ENCODE data around the gene SHOC1.

SHOC1 gene

DNA sequence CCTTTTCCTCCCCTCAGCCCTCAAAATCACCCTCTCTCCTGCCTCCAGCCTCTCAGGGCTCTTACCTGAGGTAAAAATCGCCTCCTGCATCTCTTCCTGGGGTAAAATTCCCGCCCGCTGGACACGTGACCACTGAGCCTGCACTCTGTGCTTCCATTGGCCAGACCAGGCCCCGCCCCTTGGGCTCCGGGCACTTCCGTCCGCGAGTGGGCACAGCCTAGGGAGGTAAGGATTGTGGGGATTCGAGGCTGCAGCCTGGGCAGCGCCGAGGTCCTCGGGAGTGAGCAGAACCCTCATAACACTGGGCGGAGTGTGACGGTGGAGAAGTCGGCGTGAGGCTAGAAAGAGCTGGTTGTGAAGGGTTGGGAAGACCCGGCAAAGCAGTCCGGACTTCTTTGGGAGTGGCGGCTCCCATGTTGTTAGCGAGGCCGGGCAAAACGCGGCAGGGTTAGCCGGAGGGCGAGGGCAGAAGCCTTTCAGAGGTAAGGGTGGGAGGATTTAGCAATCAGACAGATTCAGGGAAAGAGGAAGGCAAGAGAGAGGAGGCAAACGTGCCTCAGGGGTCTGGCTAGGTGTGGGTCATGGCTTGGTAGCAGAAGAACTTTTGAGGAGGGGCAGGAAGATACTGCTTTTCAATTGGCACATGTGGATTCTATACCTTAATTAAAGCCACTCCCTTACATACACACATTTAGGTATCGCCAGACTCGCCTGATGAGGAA, at the start of gene SHOC1:
SHOC1 (minus strand) TSS at position 103 of the 722 bp plus-strand sequence. CDS start 3,519 bp downstream, outside the sequence.
- Mint-ChIP-seq H3K4me1 (no peaks in the 10 kb centered on the region), H3K4me3 (no peak within 1 kb of the TSS), H3K27me3 (ENCODE audit: low read depth, poor library complexity) (peaks cover 7% of the 10 kb centered on the region), H3K36me3 (ENCODE audit: low read depth) (peaks cover 10% of the 10 kb centered on the region), H3K9me3 (peaks cover 4% of the 10 kb centered on the region), H3K27ac (no peak within 1 kb of the TSS)
- TF ChIP-seq, protein P1, sequence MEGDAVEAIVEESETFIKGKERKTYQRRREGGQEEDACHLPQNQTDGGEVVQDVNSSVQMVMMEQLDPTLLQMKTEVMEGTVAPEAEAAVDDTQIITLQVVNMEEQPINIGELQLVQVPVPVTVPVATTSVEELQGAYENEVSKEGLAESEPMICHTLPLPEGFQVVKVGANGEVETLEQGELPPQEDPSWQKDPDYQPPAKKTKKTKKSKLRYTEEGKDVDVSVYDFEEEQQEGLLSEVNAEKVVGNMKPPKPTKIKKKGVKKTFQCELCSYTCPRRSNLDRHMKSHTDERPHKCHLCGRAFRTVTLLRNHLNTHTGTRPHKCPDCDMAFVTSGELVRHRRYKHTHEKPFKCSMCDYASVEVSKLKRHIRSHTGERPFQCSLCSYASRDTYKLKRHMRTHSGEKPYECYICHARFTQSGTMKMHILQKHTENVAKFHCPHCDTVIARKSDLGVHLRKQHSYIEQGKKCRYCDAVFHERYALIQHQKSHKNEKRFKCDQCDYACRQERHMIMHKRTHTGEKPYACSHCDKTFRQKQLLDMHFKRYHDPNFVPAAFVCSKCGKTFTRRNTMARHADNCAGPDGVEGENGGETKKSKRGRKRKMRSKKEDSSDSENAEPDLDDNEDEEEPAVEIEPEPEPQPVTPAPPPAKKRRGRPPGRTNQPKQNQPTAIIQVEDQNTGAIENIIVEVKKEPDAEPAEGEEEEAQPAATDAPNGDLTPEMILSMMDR (IDR thresholded peaks at IDR 0.05): no peak
- DNase-seq: no peak

DNA sequence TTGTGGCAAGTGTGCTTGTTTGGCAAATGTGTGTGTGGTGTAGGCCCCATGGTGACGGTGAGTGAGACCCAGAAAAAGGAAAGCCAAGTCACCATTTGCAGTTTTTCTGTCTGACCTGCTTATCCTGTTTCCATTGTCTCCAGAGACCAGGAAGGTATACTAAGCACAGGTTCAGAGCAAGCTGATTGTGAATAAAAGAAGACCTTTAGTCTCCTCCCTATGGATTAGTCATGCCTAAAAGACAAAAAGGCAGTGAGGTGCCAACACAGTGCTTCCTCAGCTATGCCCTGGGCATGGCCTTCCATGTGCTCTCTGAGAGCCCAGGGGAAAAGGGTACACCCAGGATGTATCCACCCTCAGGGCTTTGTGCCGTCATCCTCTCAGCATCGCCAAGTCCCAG, 49.2 kb upstream of the SHOC1 start:
- Mint-ChIP-seq H3K27me3 (ENCODE audit: low read depth, poor library complexity) (peaks cover 4% of the 10 kb centered on the region), H3K4me1 (no peaks in the 10 kb centered on the region), H3K9me3 (no peaks in the 10 kb centered on the region), H3K36me3 (ENCODE audit: low read depth) (no peaks in the 10 kb centered on the region), H3K4me3 (no peak overlapping the region), H3K27ac (no peak overlapping the region)
- TF ChIP-seq, protein P1 (IDR thresholded peaks at IDR 0.05): no peak
- no peak for DNase-seq

GRCh38 chr9:111842313-111842712, 47.6 kb upstream of the SHOC1 start:
- Mint-ChIP-seq H3K4me3 (no peak overlapping the region), H3K4me1 (no peaks in the 10 kb centered on the region), H3K27me3 (ENCODE audit: low read depth, poor library complexity) (no peaks in the 10 kb centered on the region), H3K27ac (no peak overlapping the region), H3K36me3 (ENCODE audit: low read depth) (no peaks in the 10 kb centered on the region), H3K9me3 (no peaks in the 10 kb centered on the region)
- no peak for DNase-seq
- TF ChIP-seq, protein P1 (IDR thresholded peaks at IDR 0.05): no peak

- TF ChIP-seq, protein P1 (IDR thresholded peaks at IDR 0.05): no peak
- Mint-ChIP-seq H3K4me3 (no peak overlapping the region), H3K27me3 (ENCODE audit: low read depth, poor library complexity) (peaks cover 2% of the 10 kb centered on the region)
Observed at GRCh38 chr9:111840442-111840841, 45.7 kb upstream of the SHOC1 start.

GRCh38 chr9:111839987-111840386, 45.2 kb upstream of the SHOC1 start:
- Mint-ChIP-seq H3K27me3 (ENCODE audit: low read depth, poor library complexity) (peaks cover 6% of the 10 kb centered on the region), H3K36me3 (ENCODE audit: low read depth) (no peaks in the 10 kb centered on the region), H3K4me3 (no peak overlapping the region), H3K9me3 (no peaks in the 10 kb centered on the region), H3K27ac (no peak overlapping the region), H3K4me1 (no peaks in the 10 kb centered on the region)
- TF ChIP-seq, protein P1 (IDR thresholded peaks at IDR 0.05): no peak
- DNase-seq: no peak

More at GRCh38 chr9:111840442-111840841, 45.7 kb upstream of the SHOC1 start:
- Mint-ChIP-seq H3K9me3 (no peaks in the 10 kb centered on the region), H3K27ac (no peak overlapping the region), H3K36me3 (ENCODE audit: low read depth) (no peaks in the 10 kb centered on the region), H3K4me1 (no peaks in the 10 kb centered on the region)
- DNase-seq: no peak

DNA sequence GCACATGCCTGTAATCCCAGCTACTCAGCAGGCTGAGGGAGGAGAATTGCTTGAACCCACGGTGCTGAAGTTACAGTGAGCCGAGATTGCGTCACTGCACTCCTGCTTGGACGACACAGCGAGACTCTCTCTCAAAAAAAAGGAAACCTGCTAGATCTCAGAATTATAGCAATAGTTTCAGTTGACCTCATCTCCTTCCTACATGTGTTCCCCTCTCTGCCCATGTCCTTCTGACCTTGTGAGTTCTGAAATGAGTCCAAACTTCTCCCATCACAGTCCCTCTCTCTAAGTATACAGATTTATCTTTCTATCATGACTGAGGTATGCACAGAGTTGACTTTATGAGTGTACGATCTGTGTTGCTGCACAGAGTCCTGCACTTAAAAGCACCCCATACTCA, 44.6 kb upstream of the SHOC1 start:
- Mint-ChIP-seq H3K27me3 (ENCODE audit: low read depth, poor library complexity) (peaks cover 6% of the 10 kb centered on the region), H3K4me3 (no peak overlapping the region), H3K9me3 (no peaks in the 10 kb centered on the region), H3K27ac (no peak overlapping the region), H3K36me3 (ENCODE audit: low read depth) (no peaks in the 10 kb centered on the region), H3K4me1 (no peaks in the 10 kb centered on the region)
- DNase-seq: no peak
- TF ChIP-seq, protein P1 (IDR thresholded peaks at IDR 0.05): no peak
